Body of pancreas (tissue), 4 donors: ENCODE measurements around the gene PDE7B. TPM values are rescaled to one million over a fixed set of nuclear protein-coding genes. Genes with fewer than 3 reads are reported as not detected.

Source experiments
- ATAC-seq: fragments of 150-250 bp; one replicate; pipeline ENCODE4 v1.9.1; 2016
- DNase-seq, 4 donors: peaks; one replicate each; pipeline ENCODE4 v3.0.0-alpha.2; 2019
- H3K27ac ChIP-seq, 4 donors: fragments of 200-600 bp; sonication (generic); 1 replicate in 3 of 4; 2 replicates in 1 of 4; pipeline versions ENCODE4 v1.5.1 to v1.6.1; 2016 to 2019; ENCODE audit warnings: mild to moderate bottlenecking in 1 of 4, mixed read lengths in 1 of 4, moderate library complexity in 1 of 4
- H3K27me3 ChIP-seq, 2 donors: fragments of 200-600 bp; sonication (generic); one replicate each; pipeline ENCODE4 v1.6.0; 2016; ENCODE audit warnings: mild to moderate bottlenecking in 1 of 2
- H3K36me3 ChIP-seq, 2 donors: fragments of 200-600 bp; sonication (generic); replicated peaks in 1 of 2; 2 replicates each; pipeline ENCODE4 v1.5.1; 2016; ENCODE audit warnings: low read depth in 2 of 2; ENCODE audit not compliant: insufficient read depth in 1 of 2
- H3K4me1 ChIP-seq: fragments of 200-600 bp; sonication (generic); one replicate; pipeline ENCODE4 v1.6.0; 2016
- H3K4me3 ChIP-seq, 2 donors: fragments of 200-600 bp; sonication (generic); 1 replicate in 1 of 2; 2 replicates in 1 of 2; pipeline ENCODE4 v1.5.1; 2016 to 2019
- H3K9me3 ChIP-seq, 3 donors: fragments of 200-600 bp; sonication (generic); 1 replicate in 2 of 3; 2 replicates in 1 of 3; pipeline ENCODE4 v1.5.1; 2016
- POLR2A ChIP-seq, 3 donors: fragments of 450-650 bp; IDR thresholded peaks; one replicate each; pipeline ENCODE4 v1.6.1; 2016; ENCODE audit warnings: antibody characterized with exemption in 3 of 3, mild to moderate bottlenecking in 2 of 3
- WGBS, 2 donors: methylation state at CpG; one replicate each; pipeline ENCODE4 v1.1.5; 2017; 5-methylcytosine and 5-hydroxymethylcytosine counted together
- intact Hi-C: fragments of 100-400 bp; cut with DNase I; formaldehyde crosslinking; loops from one replicate; pipeline ENCODE4 v1.15.1; 2023
- total RNA-seq, 2 donors: library from RNA; depleted of rRNA; stranded (reverse); fragments of >200 nt; gene quantifications; one replicate each; pipeline ENCODE4 v1.1.0, GENCODE V29; 2016
- TF ChIP-seq, protein P1 (sequence below), 7 experiments: fragments of 450-650 bp in 4 of 7; fragments of 200-600 bp in 3 of 7; sonication (generic) in 3 of 7; IDR thresholded peaks; one replicate each; pipeline ENCODE4 v1.5.1; 2016 to 2019; ENCODE audit warnings: antibody characterized with exemption in 7 of 7

The PDE7B gene
- total RNA-seq, 2 donors from 2014 or later = 1.0 to 2.3 TPM

DNA sequence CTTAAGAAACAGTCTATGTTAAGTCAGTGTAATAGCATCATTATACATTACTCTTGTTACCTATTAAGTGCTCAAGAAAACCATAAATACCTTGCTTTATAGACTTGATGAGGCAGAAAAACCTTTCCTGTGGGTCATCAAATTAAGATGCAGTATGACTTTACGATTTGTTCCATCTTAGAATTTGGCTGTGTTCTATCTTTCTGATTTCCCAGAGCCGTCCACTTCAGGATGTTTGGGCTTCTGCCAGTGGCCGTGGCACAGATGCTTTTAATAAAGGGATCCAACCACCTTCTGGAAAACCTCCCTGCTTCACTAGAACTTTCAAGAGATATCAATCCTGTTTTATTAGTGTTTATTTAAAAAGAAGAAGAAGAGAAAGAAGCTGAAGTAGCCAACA lies 71.2 kb downstream of the PDE7B start:
- H3K4me1 ChIP-seq = no peaks in the 10 kb centered on the region
- no peak overlapping the region for H3K27ac ChIP-seq
- DNase-seq = peak in 1 of 4 donors; percentile 10
- intact Hi-C loops = no loop called here
- H3K36me3 ChIP-seq = no peaks in the 10 kb centered on the region
- 43 to 49% methylated on average over 3 of the region's 3 CpGs for WGBS, 2 donors
- no peak for ATAC-seq
- no peak overlapping the region for H3K4me3 ChIP-seq
- H3K27me3 ChIP-seq = no peaks in the 10 kb centered on the region
- no peaks in the 10 kb centered on the region for H3K9me3 ChIP-seq
- TF ChIP-seq, protein P1, sequence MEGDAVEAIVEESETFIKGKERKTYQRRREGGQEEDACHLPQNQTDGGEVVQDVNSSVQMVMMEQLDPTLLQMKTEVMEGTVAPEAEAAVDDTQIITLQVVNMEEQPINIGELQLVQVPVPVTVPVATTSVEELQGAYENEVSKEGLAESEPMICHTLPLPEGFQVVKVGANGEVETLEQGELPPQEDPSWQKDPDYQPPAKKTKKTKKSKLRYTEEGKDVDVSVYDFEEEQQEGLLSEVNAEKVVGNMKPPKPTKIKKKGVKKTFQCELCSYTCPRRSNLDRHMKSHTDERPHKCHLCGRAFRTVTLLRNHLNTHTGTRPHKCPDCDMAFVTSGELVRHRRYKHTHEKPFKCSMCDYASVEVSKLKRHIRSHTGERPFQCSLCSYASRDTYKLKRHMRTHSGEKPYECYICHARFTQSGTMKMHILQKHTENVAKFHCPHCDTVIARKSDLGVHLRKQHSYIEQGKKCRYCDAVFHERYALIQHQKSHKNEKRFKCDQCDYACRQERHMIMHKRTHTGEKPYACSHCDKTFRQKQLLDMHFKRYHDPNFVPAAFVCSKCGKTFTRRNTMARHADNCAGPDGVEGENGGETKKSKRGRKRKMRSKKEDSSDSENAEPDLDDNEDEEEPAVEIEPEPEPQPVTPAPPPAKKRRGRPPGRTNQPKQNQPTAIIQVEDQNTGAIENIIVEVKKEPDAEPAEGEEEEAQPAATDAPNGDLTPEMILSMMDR (IDR thresholded peaks at IDR 0.05) = no peak
- TF ChIP-seq POLR2A (IDR thresholded peaks at IDR 0.05) = no peak

DNA sequence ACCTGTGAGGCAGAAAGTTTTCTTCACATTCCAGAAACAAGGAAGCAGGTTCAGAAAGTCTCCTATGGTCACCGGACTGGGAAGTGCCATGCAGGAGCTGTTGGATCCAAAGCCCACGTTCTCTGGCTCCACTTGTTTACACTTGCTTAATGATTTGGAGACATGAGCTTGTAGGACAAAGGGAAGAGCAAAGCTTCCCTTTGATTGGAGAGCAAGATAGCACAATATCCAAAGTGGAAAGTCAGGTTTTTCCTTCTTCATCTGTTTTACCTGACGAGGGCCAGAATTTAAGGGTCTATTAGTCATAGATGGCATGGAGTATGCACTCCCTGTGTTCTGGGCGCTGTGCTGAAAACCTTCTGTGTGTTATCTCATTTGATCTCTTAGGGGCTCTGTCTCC lies 81.2 kb downstream of the PDE7B start:
- intact Hi-C loops = loop anchor here (10.0 kb wide), 1 partner anchor 398 kb away; no protein-coding TSS in a partner anchor
- no peak for DNase-seq
- WGBS, 2 donors = 57% methylated on average over 4 of the region's 4 CpGs
- H3K27ac ChIP-seq = no peak overlapping the region
- no peaks in the 10 kb centered on the region for H3K36me3 ChIP-seq
- H3K9me3 ChIP-seq = peaks cover 0 to 5% (median 0%) of the 10 kb centered on the region in 3 donors
- H3K27me3 ChIP-seq = no peaks in the 10 kb centered on the region
- no peak for TF ChIP-seq POLR2A (IDR thresholded peaks at IDR 0.05)
- TF ChIP-seq, protein P1 (IDR thresholded peaks at IDR 0.05) = no peak
- H3K4me3 ChIP-seq = no peak overlapping the region
- ATAC-seq = no peak
- H3K4me1 ChIP-seq = no peaks in the 10 kb centered on the region

DNA sequence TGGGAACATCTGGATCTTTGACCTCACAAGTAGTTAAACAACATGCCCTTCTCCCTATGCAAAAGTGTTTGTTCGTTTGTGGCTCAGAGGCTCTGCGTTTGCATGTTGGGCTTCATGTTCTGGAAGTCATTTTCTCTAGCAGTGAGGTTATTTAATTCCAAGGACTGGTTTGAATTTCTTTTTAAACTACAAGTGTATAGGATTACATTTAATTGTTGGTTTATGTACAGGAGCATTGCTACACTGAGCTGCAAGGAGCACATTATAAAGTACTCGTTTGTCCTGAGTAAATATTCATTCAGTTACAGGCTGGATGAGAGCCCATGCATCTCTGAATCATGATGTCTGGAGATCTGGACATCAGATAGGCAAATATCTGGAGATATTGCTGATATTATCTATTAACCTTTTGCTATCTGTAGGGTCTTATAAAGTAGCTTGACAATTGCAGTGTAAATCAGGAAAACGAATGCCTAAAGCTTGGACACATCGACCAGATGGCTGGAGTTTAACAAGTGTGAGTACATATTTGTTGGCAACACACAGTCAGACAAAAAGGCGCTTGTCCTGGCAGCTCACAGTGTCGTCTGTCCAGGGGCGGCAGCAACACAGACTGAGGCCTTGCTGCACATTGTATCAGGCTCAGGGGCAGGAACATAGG lies 84.6 kb downstream of the PDE7B start:
- Histone ChIP-seq H3K27me3 (no peaks in the 10 kb centered on the region), H3K36me3 (no peaks in the 10 kb centered on the region), H3K9me3 (no peaks in the 10 kb centered on the region), H3K27ac (no peak overlapping the region), H3K4me3 (no peak overlapping the region), H3K4me1 (no peaks in the 10 kb centered on the region)
- WGBS, 2 donors = 51 to 61% methylated on average over 8 of the region's 8 CpGs
- TF ChIP-seq, protein P1 (IDR thresholded peaks at IDR 0.05) = no peak
- no peak for TF ChIP-seq POLR2A (IDR thresholded peaks at IDR 0.05)
- intact Hi-C loops = loop anchor here (10.0 kb wide), 1 partner anchor 401 kb away; no protein-coding TSS in a partner anchor
- DNase-seq (no peak), ATAC-seq (no peak)

DNA sequence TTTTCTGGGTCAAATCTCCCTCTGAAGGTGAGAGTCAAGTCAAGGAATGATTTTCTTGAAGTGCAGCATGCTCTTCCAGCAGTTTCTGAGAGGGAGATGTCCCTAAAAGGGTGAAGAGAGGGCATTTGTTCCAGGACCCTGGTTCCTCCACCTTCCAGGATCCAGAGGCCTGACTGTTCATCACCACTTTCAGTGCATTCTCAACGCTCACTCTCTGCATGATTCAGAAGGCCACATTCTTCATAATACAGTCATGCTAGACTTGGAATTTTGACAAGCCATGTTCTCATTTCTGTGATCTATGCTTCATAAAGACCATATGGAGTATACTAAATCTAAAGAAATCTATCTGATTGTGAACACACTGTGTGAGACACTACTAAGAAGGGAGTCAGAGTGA lies 85.1 kb downstream of the PDE7B start:
- H3K4me3 ChIP-seq = no peak overlapping the region
- H3K4me1 ChIP-seq = no peaks in the 10 kb centered on the region
- no peak overlapping the region for H3K27ac ChIP-seq
- DNase-seq = no peak
- 95 to 100% methylated on average over 1 of the region's 1 CpG for WGBS, 2 donors
- no peak for TF ChIP-seq POLR2A (IDR thresholded peaks at IDR 0.05)
- TF ChIP-seq, protein P1 (IDR thresholded peaks at IDR 0.05) = no peak
- H3K9me3 ChIP-seq = no peaks in the 10 kb centered on the region
- intact Hi-C loops = loop anchor here (10.0 kb wide), 1 partner anchor 402 kb away; no protein-coding TSS in a partner anchor
- H3K27me3 ChIP-seq = no peaks in the 10 kb centered on the region
- no peak for ATAC-seq
- no peaks in the 10 kb centered on the region for H3K36me3 ChIP-seq

DNA sequence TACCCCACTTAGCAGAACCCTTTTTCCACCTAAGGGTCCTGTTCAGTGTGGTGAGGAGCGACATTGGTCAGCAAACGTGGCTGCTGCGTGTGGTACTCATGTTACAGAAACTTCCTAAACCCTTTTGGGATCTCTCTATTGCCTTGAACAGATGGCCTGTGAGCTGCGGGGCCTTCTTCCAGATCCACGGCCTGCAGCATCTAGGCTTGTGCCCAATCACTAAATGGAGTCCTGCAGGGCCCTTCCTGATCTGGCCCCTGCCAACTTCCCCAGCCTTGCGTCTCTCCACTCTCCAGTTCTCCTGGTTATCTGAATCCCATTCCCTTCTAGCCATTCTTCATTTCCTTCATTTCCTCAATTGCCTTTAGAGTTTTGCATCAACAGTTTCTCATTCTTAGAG lies 85.6 kb downstream of the PDE7B start:
- Histone ChIP-seq H3K4me3 (no peak overlapping the region), H3K27ac (no peak overlapping the region), H3K4me1 (no peaks in the 10 kb centered on the region), H3K27me3 (no peaks in the 10 kb centered on the region), H3K36me3 (no peaks in the 10 kb centered on the region), H3K9me3 (no peaks in the 10 kb centered on the region)
- intact Hi-C loops = loop anchor here (10.0 kb wide), 1 partner anchor 402 kb away; no protein-coding TSS in a partner anchor
- WGBS, 2 donors = 90 to 96% methylated on average over 6 of the region's 6 CpGs
- TF ChIP-seq POLR2A (IDR thresholded peaks at IDR 0.05) = no peak
- TF ChIP-seq, protein P1 (IDR thresholded peaks at IDR 0.05) = no peak
- ATAC-seq (no peak), DNase-seq (no peak)
